K562 (cell line): ENCODE results near the gene ITPA. TPM values are rescaled to one million over a fixed set of nuclear protein-coding genes. Genes with fewer than 3 reads are reported as not detected.

Experiments
- ATAC-seq: fragments of 200-7000 bp; cut with Tn5 transposase; 3 replicates; pipeline ENCODE4 v1.9.1; 2020; ENCODE audit warnings: moderate library complexity
- BruUV-seq: library from RNA; stranded (reverse); fragments of 400-500 nt; replicated peaks from 2 replicates; lab custom pipeline; 2021; lab: Mats Ljungman, UMichigan
- CTCF ChIA-PET: fragments of 300-600 bp; formaldehyde crosslinking; extraction: SDS; loops from one replicate; lab custom pipeline; 2021; ENCODE audit warnings: low intra/inter-chr PET ratio; lab: Yijun Ruan, JAX
- POLR2A ChIA-PET: fragments of 300-600, 350-650 bp; sonication (Branson Sonifier 250); formaldehyde crosslinking; extraction: SDS; loops from one replicate; lab custom pipeline; 2021; ENCODE audit warnings: antibody characterized with exemption, inconsistent platforms; lab: Yijun Ruan, JAX
- DNase-seq, 4 experiments: peaks; one replicate each; pipeline versions ENCODE4 v3.0.0 to v3.0.0-alpha.2; 2011 to 2018; ENCODE audit warnings: low spot score in 3 of 4, mixed read lengths in 3 of 4; ENCODE audit errors: extremely low read depth in 1 of 4
- FAIRE-seq: peaks from 2 replicates; lab custom pipeline; 2011; peaks lifted over from hg19 to GRCh38; lab: Jason Lieb, UNC
- H2AFZ ChIP-seq: 2 replicates; pipeline ENCODE4 v1.6.0; 2011; ENCODE audit warnings: low read depth, low read length, control low read depth, inconsistent platforms
- H3K27ac ChIP-seq: fragments of 200-600 bp; 3 replicates; pipeline ENCODE4 v1.8.0; 2011; ENCODE audit warnings: low read depth, mild to moderate bottlenecking, control low read depth, inconsistent platforms, low read length, moderate library complexity, mixed read lengths; ENCODE audit errors: extremely low read depth
- H3K27me3 ChIP-seq, 2 experiments: fragments of 300-600 bp in 1 of 2; 2 replicates in 1 of 2; 3 replicates in 1 of 2; pipeline versions ENCODE4 v1.6.0 to v1.8.0; 2011; ENCODE audit warnings: inconsistent platforms in 2 of 2, low read length in 2 of 2, mild to moderate bottlenecking in 1 of 2, mixed read lengths in 1 of 2, moderate library complexity in 1 of 2; ENCODE audit not compliant: control insufficient read depth in 2 of 2, insufficient read depth in 2 of 2
- H3K36me3 ChIP-seq: fragments of 300-600 bp; 3 replicates; pipeline ENCODE4 v1.8.0; 2011; ENCODE audit warnings: mild to moderate bottlenecking, low read length, inconsistent platforms; ENCODE audit not compliant: control insufficient read depth, insufficient read depth
- H3K4me1 ChIP-seq, 2 experiments: fragments of 200-600 bp in 1 of 2; replicated peaks in 1 of 2; 2 replicates in 1 of 2; 3 replicates in 1 of 2; pipeline versions ENCODE4 v1.5.1 to v1.8.0; 2011; ENCODE audit warnings: inconsistent platforms in 2 of 2, low read length in 2 of 2, mild to moderate bottlenecking in 1 of 2, mixed read lengths in 1 of 2, moderate library complexity in 1 of 2; ENCODE audit not compliant: control insufficient read depth in 2 of 2, insufficient read depth in 2 of 2
- H3K4me2 ChIP-seq: 2 replicates; pipeline ENCODE4 v1.6.1; 2011; ENCODE audit warnings: low read length, control low read depth, inconsistent platforms, mixed read lengths; ENCODE audit not compliant: insufficient read depth
- H3K4me3 ChIP-seq: fragments of 200-600 bp; sonication (generic), shearing (Covaris generic); 2 replicates; pipeline ENCODE4 v1.5.1; 2016; ENCODE audit warnings: control low read depth, inconsistent platforms
- H3K79me2 ChIP-seq: fragments of 200-600 bp; 3 replicates; pipeline ENCODE4 v1.8.0; 2011; ENCODE audit warnings: low read length, inconsistent platforms; ENCODE audit not compliant: control insufficient read depth, insufficient read depth
- H3K9ac ChIP-seq, 2 experiments: 2 replicates each; pipeline versions ENCODE4 v1.6.0 to v1.6.1; 2011; ENCODE audit warnings: low read depth in 2 of 2, low read length in 2 of 2, control low read depth in 1 of 2, inconsistent platforms in 1 of 2, mild to moderate bottlenecking in 1 of 2, mixed read lengths in 1 of 2; ENCODE audit not compliant: insufficient read depth in 1 of 2
- H3K9me1 ChIP-seq: one replicate; pipeline ENCODE4 v1.6.0; 2011; ENCODE audit warnings: inconsistent platforms, mild to moderate bottlenecking, low read length, moderate library complexity; ENCODE audit not compliant: control insufficient read depth, insufficient read depth
- H3K9me3 ChIP-seq: replicated peaks from 2 replicates; pipeline ENCODE4 v1.5.1; 2011; ENCODE audit warnings: low read depth, low read length, inconsistent platforms; ENCODE audit not compliant: control insufficient read depth, insufficient read depth
- H4K20me1 ChIP-seq: replicated peaks from 2 replicates; pipeline ENCODE4 v1.6.1; 2011; ENCODE audit warnings: low read length, inconsistent platforms, mixed read lengths; ENCODE audit not compliant: control insufficient read depth, insufficient read depth
- BMI1 ChIP-seq: fragments of 150-350 bp; IDR thresholded peaks from 2 replicates; pipeline ENCODE4 v1.6.1; 2014; ENCODE audit warnings: low read length
- CHCHD3 ChIP-seq: fragments of 250-450 bp; sonication (Bioruptor Pico); IDR thresholded peaks from 2 replicates; pipeline ENCODE4 v2.1.2; 2022; ENCODE audit warnings: mild to moderate bottlenecking
- MYC ChIP-seq, 2 experiments: fragments of 250-450 bp in 1 of 2; sonication (Bioruptor Pico) in 1 of 2; IDR thresholded peaks; 2 replicates each; pipeline versions ENCODE4 v1.5.1 to v1.6.1; 2012 to 2021; ENCODE audit warnings: low read depth in 2 of 2, borderline replicate concordance in 1 of 2, improper control_type of control experiment in 1 of 2, low read length in 1 of 2, mild to moderate bottlenecking in 1 of 2, moderate library complexity in 1 of 2
- RNF219 ChIP-seq: fragments of 250-450 bp; sonication (Bioruptor Pico); IDR thresholded peaks from 2 replicates; pipeline ENCODE4 v1.5.0; 2022; ENCODE audit warnings: mild to moderate bottlenecking
- YY1 ChIP-seq, 3 experiments: IDR thresholded peaks; 2 replicates each; pipeline ENCODE4 v1.6.1; 2011; ENCODE audit warnings: low read length in 2 of 3, mild to moderate bottlenecking in 2 of 3, moderate library complexity in 2 of 3, borderline replicate concordance in 1 of 3, control low read depth in 1 of 3, low read depth in 1 of 3; ENCODE audit not compliant: insufficient read depth in 3 of 3, insufficient replicate concordance in 2 of 3, control insufficient read depth in 1 of 3, insufficient read length in 1 of 3; ENCODE audit errors: extremely low read depth in 1 of 3
- ZMIZ1 ChIP-seq, 2 experiments: fragments of 150-350 bp in 1 of 2; IDR thresholded peaks; 2 replicates each; pipeline ENCODE4 v1.6.1; 2012 to 2016; ENCODE audit warnings: low read depth in 2 of 2, low read length in 2 of 2, mild to moderate bottlenecking in 1 of 2, moderate library complexity in 1 of 2
- ZNF212 ChIP-seq: fragments of 450-650 bp; formaldehyde crosslinking; IDR thresholded peaks from 2 replicates; pipeline ENCODE4 v1.4.0; 2020; ENCODE audit warnings: mild to moderate bottlenecking
- ZNF449 ChIP-seq: fragments of 250-450 bp; sonication (Bioruptor Pico); IDR thresholded peaks from 2 replicates; pipeline ENCODE4 v1.8.0; 2022; ENCODE audit warnings: moderate library complexity, mild to moderate bottlenecking, inconsistent platforms
- ZNF511 ChIP-seq: sonication (generic); formaldehyde crosslinking; IDR thresholded peaks from 2 replicates; pipeline ENCODE4 v1.8.0; 2022; ENCODE audit warnings: mild to moderate bottlenecking, missing genetic modification reagents
- WGBS: fragments of 100-300 bp; shearing (Covaris generic); methylation state at CpG from one replicate; pipeline ENCODE4 v1.1.6; 2016; ENCODE audit warnings: low coverage, mixed read lengths; ENCODE audit not compliant: insufficient coverage; ENCODE audit errors: missing lambda C conversion rate; 5-methylcytosine and 5-hydroxymethylcytosine counted together
- in situ Hi-C: fragments of 300-500 bp; cut with MboI; formaldehyde crosslinking; loops from 4 replicates; pipeline ENCODE4 v1.15.0; 2018; ENCODE audit warnings: inconsistent platforms, mixed read lengths
- intact Hi-C: fragments of 100-400 bp; cut with micrococcal nuclease; formaldehyde crosslinking; loops from 2 replicates; pipeline ENCODE4 v1.14.2; 2022
- polyA plus RNA-seq, 8 experiments: library from polyadenylated mRNA; depleted of rRNA in 4 of 8; stranded (reverse) in 5 of 8; unstranded in 3 of 8; fragments of >200 nt; fragmentation: Nextera tagmentation in 2 of 8; fragmentation: Illumina TruSeq in 1 of 8; extraction: Ambion mirVana in 2 of 8; extraction: Trizol in 1 of 8; gene quantifications; 2 replicates each; pipeline versions ENCODE4 v1.2.1 to v1.2.3, GENCODE V29; 2011 to 2014; ENCODE audit warnings: inconsistent platforms in 1 of 8, missing spikeins in 1 of 8
- total RNA-seq, 7 experiments: library from RNA; depleted of rRNA in 6 of 7; stranded (reverse); fragments of >200 nt in 6 of 7; fragmentation: Illumina TruSeq in 2 of 7; extraction: Trizol in 2 of 7; gene quantifications; 2 replicates each; pipeline versions ENCODE4 v1.2.1 to v1.2.3, GENCODE V29; 2011 to 2021; ENCODE audit warnings: low replicate concordance in 1 of 7

The ITPA gene
- total and polyA plus RNA-seq, 9 of the 15 experiments (the other 6 are each of a cell fraction or from before 2014, with no cell fraction given): 5.0 to 79.7 (median 36.7) TPM

- TF ChIP-seq ZMIZ1 (IDR thresholded peaks at IDR 0.05; ENCODE audit: low read depth in 2 of 2, low read length in 2 of 2) (no peak), BMI1 (no peak), ZNF449 (CRISPR knock-in tag) (no peak)
- TF ChIP-seq, all 486 proteins: peak for 0
Measured at GRCh38 chr20:3195590-3196237, 13.6 kb upstream of the ITPA start (continued).

- H3K9me1 ChIP-seq: no peaks in the 10 kb centered on the region
- in situ Hi-C loops (no loop called here), intact Hi-C loops (no loop called here)
- H3K9me3 ChIP-seq: no peaks in the 10 kb centered on the region
- no peak overlapping the region; the same call in 2 of the 3 replicates for H3K27ac ChIP-seq
- peaks cover 55% of the 10 kb centered on the region; the same call in 2 of the 3 replicates for H3K36me3 ChIP-seq
- ATAC-seq (no peak), DNase-seq (no peak), FAIRE-seq (no peak)
- H4K20me1 ChIP-seq: no peaks in the 10 kb centered on the region
- WGBS: 84% methylated on average over 2 of the region's 2 CpGs
- H2AFZ ChIP-seq: no peak overlapping the region
- H3K4me3 ChIP-seq: no peak overlapping the region
- H3K9ac ChIP-seq: no peak overlapping the region
- H3K79me2 ChIP-seq: peaks cover 22% of the 10 kb centered on the region
- peaks cover 7 to 24% of the 10 kb centered on the region in 2 experiments; a peak in 4 of 5 replicates for H3K4me1 ChIP-seq
- ChIA-PET POLR2A (no interaction called here), CTCF (no interaction called here)
- H3K27me3 ChIP-seq: no peaks in the 10 kb centered on the region
- no TSS peak for BruUV-seq
- no peak overlapping the region for H3K4me2 ChIP-seq
- TF ChIP-seq MYC (IDR thresholded peaks at IDR 0.05; ENCODE audit: low read depth, low read length): no peak
- TF ChIP-seq MYC (CRISPR knock-in tag; IDR thresholded peaks at IDR 0.05; ENCODE audit: borderline replicate concordance, low read depth): no peak
- no peak for TF ChIP-seq ZNF212 (CRISPR knock-in tag)
- no peak for TF ChIP-seq RNF219
- no peak for TF ChIP-seq CHCHD3 (CRISPR knock-in tag)
- no peak for TF ChIP-seq ZNF511 (CRISPR knock-in tag)
- TF ChIP-seq YY1 (IDR thresholded peaks at IDR 0.05; ENCODE audit: borderline replicate concordance in 1 of 3, control insufficient read depth in 1 of 3, extremely low read depth in 1 of 3, insufficient read depth in 3 of 3, insufficient read length in 1 of 3, insufficient replicate concordance in 2 of 3, low read depth in 1 of 3, low read length in 2 of 3): no peak
Measured at GRCh38 chr20:3199206-3199605, 10.1 kb upstream of the ITPA start.
